Mesodermal cell (in vitro differentiated cells): ENCODE measurements around the gene RERGL.
"Not testable (repeated sequence)": the region's sequence is repeated elsewhere in the genome, so short reads cannot be mapped to it uniquely, and the experiment has no call there.

Experiments
- H3K27ac ChIP-seq: 2 replicates; pipeline ENCODE4 v1.7.0; 2013; ENCODE audit warnings: mild to moderate bottlenecking, low read depth, low read length, moderate library complexity; ENCODE audit not compliant: severe bottlenecking
- H3K36me3 ChIP-seq: 2 replicates; pipeline ENCODE4 v1.7.1; 2013; ENCODE audit warnings: mild to moderate bottlenecking, low read length, moderate library complexity; ENCODE audit not compliant: control insufficient read depth, insufficient read depth
- H3K4me1 ChIP-seq: one replicate; pipeline ENCODE4 v1.7.1; 2013; ENCODE audit warnings: mild to moderate bottlenecking, low read length; ENCODE audit not compliant: insufficient read depth, control insufficient read depth, poor library complexity, severe bottlenecking
- H3K4me3 ChIP-seq: 2 replicates; pipeline ENCODE4 v1.7.0; 2013; ENCODE audit warnings: low read length, control low read depth, mild to moderate bottlenecking; ENCODE audit not compliant: insufficient read depth, poor library complexity, severe bottlenecking; ENCODE audit errors: extremely low read depth
- H3K9me3 ChIP-seq: 2 replicates; pipeline ENCODE4 v1.7.1; 2013; ENCODE audit warnings: mild to moderate bottlenecking, low read length, moderate library complexity; ENCODE audit not compliant: control insufficient read depth
- WGBS, 2 experiments: methylation state at CpG; one replicate each; pipeline ENCODE4 v1.1.5; 2013; ENCODE audit warnings: missing lambda C conversion rate in 2 of 2; ENCODE audit not compliant: insufficient coverage in 2 of 2; 5-methylcytosine and 5-hydroxymethylcytosine counted together

The RERGL gene

DNA sequence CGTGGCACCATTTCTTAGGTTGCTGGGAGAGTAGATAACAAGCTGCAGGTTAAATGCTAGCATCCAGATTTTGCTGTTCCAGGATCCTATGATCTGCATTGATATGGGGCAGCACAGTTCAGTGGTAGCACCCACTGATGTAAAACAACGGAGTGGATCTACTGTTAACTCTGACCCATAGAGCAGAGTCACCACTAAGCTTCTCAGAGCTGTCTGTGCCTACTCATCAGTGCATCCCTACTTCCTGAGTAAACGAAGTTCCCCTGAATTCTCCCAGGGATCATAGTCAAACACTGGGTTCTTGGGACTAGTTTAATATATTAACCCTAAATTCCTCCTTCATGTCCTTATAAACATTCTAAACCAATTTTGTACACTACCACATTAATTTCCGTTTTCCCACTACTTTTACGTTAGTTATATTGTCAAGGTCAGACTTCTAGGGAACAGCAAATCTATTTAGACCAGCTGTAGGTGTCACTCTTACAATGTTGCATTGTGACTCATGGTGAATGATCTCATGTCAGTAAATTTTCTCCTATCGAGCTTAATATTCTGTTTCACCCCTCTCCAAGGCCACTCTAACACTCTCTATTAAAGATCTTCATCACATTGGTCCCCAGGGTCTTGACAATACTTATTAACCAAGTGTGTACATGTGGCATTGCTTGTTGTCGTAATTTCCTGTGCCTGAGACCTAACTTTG lies 10.3 kb downstream of the RERGL start:
- Histone ChIP-seq H3K9me3 (no peaks in the 10 kb centered on the region), H3K27ac (no peak overlapping the region), H3K4me3 (no peak overlapping the region), H3K36me3 (no peaks in the 10 kb centered on the region), H3K4me1 (no peaks in the 10 kb centered on the region)
- 90 to 94% methylated on average over 5 to 7 of the region's 7 CpGs for WGBS, 2 experiments

DNA sequence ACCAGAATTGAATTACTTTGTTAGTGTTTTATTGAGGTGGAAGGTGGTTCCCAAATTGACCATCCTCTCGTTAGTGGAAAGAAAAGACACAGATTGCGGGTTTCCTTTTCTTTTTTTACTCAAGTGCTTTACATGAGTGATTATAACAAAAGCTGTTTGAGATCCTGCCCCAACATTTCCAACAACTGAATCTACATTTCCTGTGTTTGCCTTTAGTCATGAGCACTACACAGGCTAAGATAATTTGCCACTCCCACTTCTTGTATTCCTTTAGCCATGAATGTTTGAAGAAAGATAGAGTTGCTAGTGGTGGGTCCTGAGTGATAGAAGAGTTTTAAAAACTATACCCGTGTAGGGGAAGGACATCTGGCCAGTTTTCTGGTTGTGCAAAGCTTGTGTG lies 16.0 kb downstream of the RERGL start:
- Histone ChIP-seq H3K4me3 (no peak overlapping the region), H3K36me3 (no peaks in the 10 kb centered on the region), H3K27ac (no peak overlapping the region), H3K4me1 (no peaks in the 10 kb centered on the region), H3K9me3 (no peaks in the 10 kb centered on the region)
- 40 to 44% methylated on average over 1 to 2 of the region's 3 CpGs for WGBS, 2 experiments

DNA sequence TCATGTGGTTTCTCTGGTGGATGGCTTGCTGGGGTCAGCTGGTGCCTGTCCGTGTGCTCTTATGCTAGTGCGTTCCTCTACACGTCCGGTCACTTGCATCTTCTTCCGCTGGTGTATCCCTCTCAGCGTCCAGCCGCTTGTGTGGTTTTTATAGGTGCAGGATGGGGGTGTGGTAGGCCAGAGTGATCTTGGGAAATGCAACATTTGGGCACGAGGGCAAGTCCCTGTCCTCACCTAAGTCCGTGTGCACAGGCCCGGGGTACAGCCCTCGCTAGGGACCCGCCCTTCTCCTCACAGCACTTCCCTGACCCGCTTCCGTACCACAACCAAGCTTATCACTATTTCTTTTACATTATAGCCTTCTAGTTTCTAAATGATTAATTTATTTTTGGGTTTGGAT lies 17.3 kb downstream of the RERGL start:
- Histone ChIP-seq H3K27ac (no peak overlapping the region), H3K9me3 (no peaks in the 10 kb centered on the region), H3K36me3 (no peaks in the 10 kb centered on the region), H3K4me3 (no peak overlapping the region), H3K4me1 (no peaks in the 10 kb centered on the region)
- 87% methylated on average over 7 of the region's 14 CpGs; no CpG with 5 or more reads in 1 of the 2 experiments for WGBS, 2 experiments

DNA sequence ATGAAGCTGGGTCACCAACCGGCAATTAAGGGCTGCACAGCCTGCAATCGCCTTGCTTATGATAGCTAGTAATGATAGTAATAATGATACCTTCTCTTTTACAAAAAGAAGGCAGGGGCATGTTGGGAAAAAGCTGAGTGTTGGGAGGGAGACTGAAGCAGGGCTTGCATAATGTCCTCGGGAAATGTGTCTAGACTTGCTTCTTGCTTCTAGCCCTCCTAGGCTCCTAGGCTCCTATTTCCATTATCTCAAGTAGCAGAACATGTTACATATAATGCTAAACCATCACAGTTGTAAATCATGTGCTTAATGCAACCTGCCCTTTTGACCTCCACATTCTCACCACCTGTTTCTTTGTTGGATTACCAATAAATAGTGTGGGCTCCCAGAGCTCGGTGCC lies 18.7 kb downstream of the RERGL start:
- 80 to 93% methylated on average over 1 to 2 of the region's 4 CpGs for WGBS, 2 experiments
- no peak overlapping the region for H3K27ac ChIP-seq
- no peaks in the 10 kb centered on the region for H3K9me3 ChIP-seq

DNA sequence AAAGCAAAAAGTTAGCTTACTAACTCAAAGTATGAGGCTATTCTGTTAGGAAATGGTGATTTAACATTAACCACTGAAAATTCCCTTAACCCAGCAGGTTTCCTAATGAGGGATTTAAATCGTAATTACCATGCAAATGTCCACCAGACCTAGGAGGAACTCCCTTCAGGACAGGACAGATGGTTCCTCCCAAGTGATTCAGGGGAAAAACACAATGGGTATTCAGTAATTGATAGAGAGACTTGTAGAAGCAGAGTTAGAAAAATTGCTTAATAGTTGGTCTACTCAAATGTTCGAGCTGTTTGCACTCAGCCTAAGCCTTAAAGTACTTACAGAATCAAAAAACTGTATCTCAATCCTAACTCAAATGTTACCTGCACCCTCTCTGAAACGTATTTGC lies 21.6 kb downstream of the RERGL start:
- WGBS, 2 experiments: 58% methylated on average over 2 of the region's 3 CpGs; no CpG with 5 or more reads in 1 of the 2 experiments
- no peak overlapping the region for H3K4me3 ChIP-seq
- H3K36me3 ChIP-seq: no peaks in the 10 kb centered on the region
- H3K27ac ChIP-seq: no peak overlapping the region
- no peaks in the 10 kb centered on the region for H3K9me3 ChIP-seq
- H3K4me1 ChIP-seq: no peaks in the 10 kb centered on the region

More for the DNA sequence above, 18.7 kb downstream of the RERGL start:
- Histone ChIP-seq H3K36me3 (no peaks in the 10 kb centered on the region), H3K4me1 (no peaks in the 10 kb centered on the region), H3K4me3 (no peak overlapping the region)

DNA sequence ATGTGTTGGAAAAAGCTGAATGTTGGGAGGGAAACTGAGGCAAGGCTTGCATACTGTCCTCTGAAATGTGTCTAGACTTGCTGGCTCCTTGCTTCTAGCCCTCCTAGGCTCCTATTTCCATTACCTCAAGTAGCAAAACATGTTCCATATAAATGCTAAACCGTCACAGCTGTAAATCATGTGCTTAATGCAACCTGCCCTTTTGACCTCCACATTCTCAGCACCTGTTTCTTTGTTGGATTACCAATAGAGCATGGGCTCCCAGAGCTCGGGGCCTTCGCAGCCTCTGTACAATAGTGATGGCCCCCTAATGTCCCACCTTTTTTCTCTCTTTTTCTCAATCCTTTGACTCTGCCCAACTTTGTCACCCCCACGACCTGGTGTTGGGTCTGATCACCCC lies 23.3 kb downstream of the RERGL start:
- Histone ChIP-seq H3K27ac (no peak overlapping the region), H3K9me3 (no peaks in the 10 kb centered on the region), H3K4me3 (no peak overlapping the region), H3K4me1 (no peaks in the 10 kb centered on the region), H3K36me3 (no peaks in the 10 kb centered on the region)
- 65 to 85% methylated on average over 2 of the region's 4 CpGs for WGBS, 2 experiments

DNA sequence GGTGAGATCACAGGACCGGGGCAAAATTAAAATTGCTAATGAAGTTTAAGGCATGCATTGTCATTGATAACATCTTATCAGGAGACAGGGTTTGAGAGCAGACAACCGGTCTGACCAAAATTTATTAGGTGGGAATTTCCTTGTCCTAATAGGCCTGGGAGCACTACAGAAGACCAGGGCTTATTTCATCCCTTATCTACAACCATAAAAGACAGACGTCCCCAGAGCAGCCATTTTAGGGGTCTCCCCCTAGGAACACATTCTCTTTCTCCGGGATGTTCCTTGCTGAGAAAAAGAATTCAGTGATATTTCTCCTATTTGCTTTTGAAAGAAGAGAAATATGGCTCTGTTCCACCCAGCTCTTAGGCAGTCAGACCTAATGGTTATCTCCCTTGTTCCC lies 27.1 kb downstream of the RERGL start:
- H3K4me1 ChIP-seq, H3K9me3 ChIP-seq, H3K27ac ChIP-seq, H3K36me3 ChIP-seq, H3K4me3 ChIP-seq: not testable (repeated sequence)
- 96 to 100% methylated on average over 2 to 3 of the region's 4 CpGs for WGBS, 2 experiments

DNA sequence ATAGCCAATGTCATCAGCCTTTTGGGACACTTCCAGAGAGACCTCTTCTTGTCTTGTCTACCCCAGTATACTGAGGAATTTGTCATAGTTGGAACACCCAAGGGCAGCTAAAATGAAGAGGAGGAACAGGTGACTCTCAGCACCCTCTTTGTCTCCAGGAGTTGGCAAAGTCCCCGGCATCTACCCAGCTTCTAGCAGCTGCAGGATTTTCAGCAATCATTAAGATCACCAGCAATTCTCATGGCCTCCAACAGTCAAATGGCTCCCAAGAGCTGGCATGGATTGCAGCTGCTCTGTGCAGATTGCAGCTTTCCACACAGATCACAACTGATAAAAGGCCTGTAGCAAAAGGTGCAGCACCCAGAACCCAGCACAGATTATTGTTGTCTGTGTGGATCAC lies 32.9 kb downstream of the RERGL start:
- 100% methylated on average over 1 of the region's 1 CpG for WGBS, 2 experiments
- H3K27ac ChIP-seq: no peak overlapping the region
- no peaks in the 10 kb centered on the region for H3K36me3 ChIP-seq
- H3K4me3 ChIP-seq: no peak overlapping the region
- no peaks in the 10 kb centered on the region for H3K9me3 ChIP-seq
- no peaks in the 10 kb centered on the region for H3K4me1 ChIP-seq

DNA sequence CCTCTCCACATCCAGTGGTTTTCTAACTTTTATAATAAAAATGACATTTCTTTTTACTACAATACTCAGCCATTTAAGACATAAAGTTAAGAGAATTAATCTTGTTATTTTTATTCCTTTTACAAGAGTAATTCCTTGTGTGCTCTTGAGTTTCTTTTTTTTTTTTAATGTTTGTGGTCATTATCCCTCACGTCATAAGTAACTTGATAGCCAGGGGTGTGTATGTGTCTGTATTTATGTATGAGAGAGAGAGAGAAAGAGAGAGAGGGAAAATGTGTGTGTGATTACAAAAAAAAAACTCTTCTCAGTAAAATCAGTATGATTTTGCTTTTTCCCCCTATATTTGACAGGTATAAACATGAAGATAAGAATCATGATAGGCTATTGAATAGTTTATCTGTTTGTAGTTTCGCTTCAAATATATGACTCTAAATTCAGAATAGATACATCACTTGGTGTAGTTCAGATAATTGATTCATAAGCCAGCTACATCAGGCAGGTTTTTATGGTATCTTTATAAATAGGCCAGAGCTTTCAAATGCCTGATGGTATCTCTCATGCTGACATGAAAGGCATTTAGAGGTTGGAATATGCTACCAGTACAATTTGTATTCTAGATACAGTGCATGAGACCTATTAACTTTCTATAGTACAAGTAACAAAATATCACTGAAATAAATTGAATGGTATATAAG lies 34.9 kb downstream of the RERGL start:
- no peak overlapping the region for H3K27ac ChIP-seq
- 100% methylated on average over 1 of the region's 2 CpGs; no CpG with 5 or more reads in 1 of the 2 experiments for WGBS, 2 experiments
- H3K36me3 ChIP-seq: no peaks in the 10 kb centered on the region
- no peaks in the 10 kb centered on the region for H3K9me3 ChIP-seq
- H3K4me3 ChIP-seq: no peak overlapping the region
- no peaks in the 10 kb centered on the region for H3K4me1 ChIP-seq

DNA sequence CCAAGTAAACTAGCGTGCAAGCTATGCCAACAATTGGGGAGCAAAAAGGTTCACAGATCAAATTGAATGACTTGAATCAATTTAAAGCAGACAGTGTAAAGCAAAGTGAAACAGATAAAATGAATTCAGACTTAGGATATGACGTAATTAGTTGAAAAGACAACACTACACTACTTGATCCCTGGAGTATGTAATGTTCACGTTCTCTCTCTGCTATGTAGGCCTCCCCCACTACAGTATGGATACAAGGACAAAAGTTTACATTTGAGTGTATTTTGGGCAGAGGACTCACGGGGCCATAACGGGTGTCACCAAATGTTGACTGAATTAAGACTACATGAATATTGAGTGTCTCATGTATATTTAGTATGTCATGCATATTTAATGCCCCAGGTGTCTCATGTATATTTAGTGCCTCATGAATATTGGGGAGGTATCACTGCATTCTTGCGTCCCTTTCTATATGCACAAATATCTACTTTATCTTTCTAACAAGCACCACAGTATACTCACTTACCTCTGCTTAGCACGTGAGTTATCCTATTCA lies 44.5 kb downstream of the RERGL start:
- no peaks in the 10 kb centered on the region for H3K36me3 ChIP-seq
- H3K4me1 ChIP-seq: no peaks in the 10 kb centered on the region
- WGBS, 2 experiments: 90 to 93% methylated on average over 2 to 3 of the region's 7 CpGs
- H3K9me3 ChIP-seq: no peaks in the 10 kb centered on the region
- H3K27ac ChIP-seq: no peak overlapping the region
- no peak overlapping the region for H3K4me3 ChIP-seq
